Mesendoderm (in vitro differentiated cells): ENCODE results near the gene TBC1D7. TPM values are rescaled to one million over a fixed set of nuclear protein-coding genes. Genes with fewer than 3 reads are reported as not detected.
A peak's percentile ranks its signal among the peaks of the same experiment; 100 is the strongest.

Source experiments
- DNase-seq: peaks from one replicate; pipeline ENCODE4 v3.0.0; 2013
- H2AK5ac ChIP-seq: 2 replicates; pipeline ENCODE4 v1.6.1; 2013; ENCODE audit warnings: low read length, inconsistent platforms
- H2BK120ac ChIP-seq: 2 replicates; pipeline ENCODE4 v1.6.1; 2013; ENCODE audit warnings: low read depth, mild to moderate bottlenecking, low read length, moderate library complexity, mixed read lengths
- H2BK15ac ChIP-seq: replicated peaks from 2 replicates; pipeline ENCODE4 v1.6.1; 2013; ENCODE audit warnings: low read depth, mild to moderate bottlenecking, moderate library complexity
- H2BK5ac ChIP-seq: 2 replicates; pipeline ENCODE4 v1.6.1; 2013; ENCODE audit warnings: low read length, inconsistent platforms
- H3K18ac ChIP-seq: 2 replicates; pipeline ENCODE4 v1.6.1; 2013; ENCODE audit warnings: mild to moderate bottlenecking, low read length, mixed read lengths
- H3K23ac ChIP-seq: one replicate; pipeline ENCODE4 v1.6.1; 2013; ENCODE audit warnings: low read length
- H3K27ac ChIP-seq: 2 replicates; pipeline ENCODE4 v1.5.1; 2013; ENCODE audit warnings: low read depth, mild to moderate bottlenecking, inconsistent platforms, low read length, moderate library complexity
- H3K27me3 ChIP-seq: 2 replicates; pipeline ENCODE4 v1.6.1; 2013; ENCODE audit warnings: low read length, control low read depth, mild to moderate bottlenecking, inconsistent platforms; ENCODE audit not compliant: insufficient read depth, poor library complexity
- H3K36me3 ChIP-seq: 2 replicates; pipeline ENCODE4 v1.6.1; 2013; ENCODE audit warnings: low read length, inconsistent platforms; ENCODE audit not compliant: control insufficient read depth, insufficient read depth
- H3K4ac ChIP-seq: one replicate; pipeline ENCODE4 v1.6.1; 2013; ENCODE audit warnings: low read depth, mild to moderate bottlenecking, low read length, moderate library complexity
- H3K4me1 ChIP-seq: 2 replicates; pipeline ENCODE4 v1.6.1; 2013; ENCODE audit warnings: low read depth, low read length, inconsistent platforms; ENCODE audit not compliant: control insufficient read depth
- H3K4me2 ChIP-seq: 2 replicates; pipeline ENCODE4 v1.6.1; 2013; ENCODE audit warnings: low read length
- H3K4me3 ChIP-seq: 2 replicates; pipeline ENCODE4 v1.5.1; 2013; ENCODE audit warnings: mild to moderate bottlenecking, low read length
- H3K56ac ChIP-seq: one replicate; pipeline ENCODE4 v1.6.1; 2013; ENCODE audit warnings: low read length
- H3K79me1 ChIP-seq: 2 replicates; pipeline ENCODE4 v1.6.1; 2013; ENCODE audit warnings: low read length, inconsistent platforms
- H3K79me2 ChIP-seq: 2 replicates; pipeline ENCODE4 v1.6.1; 2013; ENCODE audit warnings: mild to moderate bottlenecking, low read length; ENCODE audit not compliant: control insufficient read depth, insufficient read depth
- H3K9ac ChIP-seq: 2 replicates; pipeline ENCODE4 v1.6.1; 2013; ENCODE audit warnings: low read length, inconsistent platforms
- H4K5ac ChIP-seq: one replicate; pipeline ENCODE4 v1.6.1; 2013; ENCODE audit warnings: low read length
- H4K8ac ChIP-seq: one replicate; pipeline ENCODE4 v1.6.1; 2013; ENCODE audit warnings: low read depth, mild to moderate bottlenecking, control low read depth, low read length, moderate library complexity
- WGBS: extraction: QIAGEN DNeasy Blood & Tissue Kit; methylation state at CpG from one replicate; pipeline ENCODE4 v1.1.7; 2013; ENCODE audit warnings: low lambda C conversion rate, missing lambda C conversion rate; ENCODE audit not compliant: insufficient coverage; ENCODE audit errors: extremely low coverage; 5-methylcytosine and 5-hydroxymethylcytosine counted together
- polyA plus RNA-seq, 2 experiments: library from polyadenylated mRNA; stranded (reverse); fragments of 200-250 nt; gene quantifications; one replicate each; pipeline ENCODE4 v1.2.3, GENCODE V29; 2013

Gene TBC1D7
- 38.5 TPM for polyA plus RNA-seq (2013, experiment 1 of 2)
- polyA plus RNA-seq (2013, experiment 2 of 2), result 40.5 TPM

DNA sequence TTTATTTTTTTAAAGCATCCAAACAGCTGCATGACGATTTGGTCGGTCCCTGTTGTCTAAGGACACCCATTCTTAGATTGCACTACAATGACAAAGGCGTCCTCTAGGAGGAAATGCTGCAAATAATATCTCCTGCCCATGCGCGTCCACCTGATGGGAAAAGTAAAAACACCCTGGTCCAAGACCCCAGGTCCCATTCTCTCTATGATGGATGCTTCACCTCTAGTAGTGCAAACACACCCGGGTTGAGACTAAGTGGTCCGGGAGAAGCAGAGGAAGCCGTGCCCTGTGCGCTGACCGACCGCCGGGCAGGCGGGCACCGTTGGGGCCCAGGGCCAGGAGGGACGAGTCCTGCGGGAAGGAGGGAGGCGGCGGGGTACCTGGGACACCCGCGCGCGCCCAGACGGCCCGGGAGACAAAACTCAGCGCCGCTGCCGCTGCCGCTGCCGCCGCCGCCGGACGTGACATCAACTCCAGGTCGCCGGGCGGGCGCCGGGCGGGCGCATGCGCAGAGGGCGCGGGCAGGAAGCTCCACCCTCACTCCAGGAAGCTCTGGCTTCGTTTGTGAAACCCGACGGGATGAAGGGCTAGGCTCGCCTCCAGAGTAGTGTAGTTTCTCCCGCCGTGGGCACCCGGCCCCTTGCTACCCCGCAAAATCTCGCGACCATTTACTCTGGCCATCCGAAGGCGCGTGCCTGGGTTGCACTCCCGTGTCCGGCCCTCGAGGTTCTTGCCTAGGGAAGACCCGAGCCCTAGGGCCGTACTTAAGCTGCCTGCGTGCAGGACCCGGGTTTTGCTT, at the start of gene TBC1D7:
TSS of gene TBC1D7 (minus strand) at position 462 of the 799 bp plus-strand sequence. CDS start 1,639 bp downstream, outside the sequence.
- peaks cover 3% of the 10 kb centered on the region for H3K36me3 ChIP-seq
- peak within 1 kb of the TSS; percentile 39 for H2BK5ac ChIP-seq
- no peak within 1 kb of the TSS for H3K23ac ChIP-seq
- H3K9ac ChIP-seq, result peak within 1 kb of the TSS; percentile 91
- peak within 1 kb of the TSS; percentile 56 for H3K27ac ChIP-seq
- H3K4me3 ChIP-seq, result peak within 1 kb of the TSS; percentile 98
- no peak within 1 kb of the TSS for H4K5ac ChIP-seq
- H3K56ac ChIP-seq, result peak within 1 kb of the TSS; percentile 94
- H2AK5ac ChIP-seq, result peak within 1 kb of the TSS; percentile 51
- H3K18ac ChIP-seq, result no peak within 1 kb of the TSS
- WGBS, result no CpG with 5 or more reads among the region's 63 CpGs
- H3K79me2 ChIP-seq, result peaks cover 10% of the 10 kb centered on the region
- no peaks in the 10 kb centered on the region for H3K4me1 ChIP-seq
- peak; percentile 95 for DNase-seq
- H2BK15ac ChIP-seq, result no peak within 1 kb of the TSS
- peaks cover 2% of the 10 kb centered on the region for H3K79me1 ChIP-seq
- no peaks in the 10 kb centered on the region for H3K27me3 ChIP-seq
- no peak within 1 kb of the TSS for H2BK120ac ChIP-seq
- H3K4me2 ChIP-seq, result peak within 1 kb of the TSS; percentile 93
- peak within 1 kb of the TSS; percentile 76 for H4K8ac ChIP-seq
- H3K4ac ChIP-seq, result peak within 1 kb of the TSS; percentile 44

DNA sequence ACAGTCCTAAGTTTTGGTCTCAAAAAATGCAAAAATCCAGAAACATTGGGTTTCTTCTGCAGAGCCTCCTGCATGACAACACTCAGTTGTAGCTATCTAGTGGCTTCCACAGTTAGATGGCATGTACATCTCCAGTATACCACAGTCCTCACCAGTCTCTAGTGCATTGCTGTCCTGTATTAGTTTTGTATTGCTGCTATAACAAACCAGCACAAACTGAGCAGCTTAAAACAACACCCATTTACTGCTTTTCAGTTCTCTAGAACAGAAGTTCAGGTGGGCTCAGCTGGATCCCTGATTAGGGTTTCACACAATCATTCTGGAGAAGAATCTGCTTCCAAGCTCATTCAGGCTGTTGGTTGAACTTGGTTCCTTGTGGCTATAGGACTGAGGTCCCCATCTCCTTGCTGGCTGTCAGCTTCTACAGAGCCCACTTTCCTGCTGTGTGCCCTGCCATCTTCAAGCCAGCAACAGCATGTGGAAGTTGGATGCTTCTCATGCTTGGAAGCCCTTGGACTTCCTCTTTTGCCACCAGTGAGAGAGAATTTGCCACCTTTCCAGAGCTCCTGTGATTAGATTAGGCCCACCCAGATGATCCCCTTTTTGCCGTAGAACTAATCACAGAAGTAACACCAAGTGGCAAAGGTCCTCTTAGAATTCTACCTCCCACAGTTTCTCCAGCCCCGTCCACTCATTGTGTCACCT, 48.9 kb upstream of the TBC1D7 start:
- Histone ChIP-seq H2AK5ac (no peak overlapping the region), H2BK15ac (no peak overlapping the region), H3K4me3 (no peak overlapping the region), H4K8ac (no peak overlapping the region), H3K56ac (no peak overlapping the region), H3K23ac (no peak overlapping the region), H4K5ac (no peak overlapping the region), H3K79me1 (no peaks in the 10 kb centered on the region), H3K79me2 (no peaks in the 10 kb centered on the region), H3K4ac (no peak overlapping the region), H2BK120ac (no peak overlapping the region), H2BK5ac (no peak overlapping the region), H3K9ac (no peak overlapping the region), H3K4me1 (peaks cover 1% of the 10 kb centered on the region), H3K27ac (no peak overlapping the region), H3K36me3 (no peaks in the 10 kb centered on the region), H3K4me2 (no peak overlapping the region), H3K27me3 (no peaks in the 10 kb centered on the region), H3K18ac (no peak overlapping the region)
- no CpG with 5 or more reads among the region's 2 CpGs for whole genome bisulfite sequencing
- no peak for DNase-seq

DNA sequence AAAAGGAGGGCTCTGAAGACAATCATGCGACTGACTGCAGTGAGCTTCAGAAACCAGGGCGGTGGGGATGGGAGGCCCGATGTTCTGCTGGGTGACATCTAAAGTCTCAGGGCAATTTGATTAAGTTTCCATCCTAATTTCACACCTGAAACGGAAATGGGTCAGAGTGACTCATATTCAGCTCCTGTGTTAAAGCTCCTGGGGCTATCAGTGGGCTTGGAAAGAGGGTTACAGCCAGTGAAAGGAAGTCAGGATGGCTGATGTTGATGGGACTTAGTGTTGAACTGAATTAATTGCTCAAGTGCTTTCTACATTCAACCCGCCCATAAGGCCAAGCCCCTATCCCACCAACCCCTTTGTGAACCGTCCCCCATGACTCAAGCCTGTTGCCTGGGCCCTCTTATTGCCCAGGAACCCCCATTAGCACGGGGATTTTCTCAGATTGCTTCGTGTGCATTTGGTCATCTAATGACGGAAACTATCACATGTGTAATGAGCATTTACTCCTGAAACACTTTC, 47.1 kb upstream of the TBC1D7 start:
- H3K18ac ChIP-seq, result no peak overlapping the region
- H3K4me2 ChIP-seq, result no peak overlapping the region
- H3K4me1 ChIP-seq, result no peaks in the 10 kb centered on the region
- H3K27me3 ChIP-seq, result no peaks in the 10 kb centered on the region
- H2AK5ac ChIP-seq, result no peak overlapping the region
- H2BK120ac ChIP-seq, result no peak overlapping the region
- H2BK5ac ChIP-seq, result no peak overlapping the region
- WGBS, result no CpG with 5 or more reads among the region's 9 CpGs
- H3K79me2 ChIP-seq, result no peaks in the 10 kb centered on the region
- H2BK15ac ChIP-seq, result no peak overlapping the region
- no peak overlapping the region for H4K8ac ChIP-seq
- no peak overlapping the region for H3K4ac ChIP-seq
- H3K56ac ChIP-seq, result no peak overlapping the region
- H3K4me3 ChIP-seq, result no peak overlapping the region
- no peaks in the 10 kb centered on the region for H3K36me3 ChIP-seq
- H3K27ac ChIP-seq, result no peak overlapping the region
- no peak overlapping the region for H3K9ac ChIP-seq
- no peak for DNase-seq
- H3K23ac ChIP-seq, result no peak overlapping the region
- H3K79me1 ChIP-seq, result no peaks in the 10 kb centered on the region
- no peak overlapping the region for H4K5ac ChIP-seq

DNA sequence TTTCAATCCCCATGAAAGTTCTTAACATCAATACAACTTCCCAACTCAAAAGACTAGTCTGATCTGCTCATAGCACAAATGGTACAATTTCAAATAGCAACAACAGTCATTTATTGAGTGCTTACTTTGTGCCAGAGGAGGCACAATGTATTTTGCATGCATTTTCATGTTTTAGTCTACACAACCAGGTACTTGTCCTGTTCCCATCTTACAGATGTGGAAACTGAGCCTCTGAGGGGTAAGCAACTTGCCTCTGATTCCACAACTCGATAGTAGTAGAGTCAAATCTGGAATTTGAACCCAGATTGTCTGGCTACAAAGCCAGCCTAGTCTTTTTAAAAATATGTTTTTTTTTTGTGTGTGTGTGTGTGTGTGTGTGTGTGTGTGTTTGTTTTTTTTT, 45.6 kb upstream of the TBC1D7 start:
- Histone ChIP-seq H2BK5ac (no peak overlapping the region), H2BK15ac (no peak overlapping the region), H3K4ac (no peak overlapping the region), H3K9ac (no peak overlapping the region), H3K27me3 (no peaks in the 10 kb centered on the region), H3K4me1 (no peaks in the 10 kb centered on the region), H3K4me3 (no peak overlapping the region), H3K79me1 (no peaks in the 10 kb centered on the region), H3K56ac (no peak overlapping the region), H3K36me3 (no peaks in the 10 kb centered on the region), H2BK120ac (no peak overlapping the region), H2AK5ac (no peak overlapping the region), H4K8ac (no peak overlapping the region), H3K23ac (no peak overlapping the region), H3K79me2 (no peaks in the 10 kb centered on the region), H3K18ac (no peak overlapping the region), H4K5ac (no peak overlapping the region), H3K4me2 (no peak overlapping the region), H3K27ac (no peak overlapping the region)
- DNase-seq, result no peak
- no CpG with 5 or more reads among the region's 1 CpG for WGBS

DNA sequence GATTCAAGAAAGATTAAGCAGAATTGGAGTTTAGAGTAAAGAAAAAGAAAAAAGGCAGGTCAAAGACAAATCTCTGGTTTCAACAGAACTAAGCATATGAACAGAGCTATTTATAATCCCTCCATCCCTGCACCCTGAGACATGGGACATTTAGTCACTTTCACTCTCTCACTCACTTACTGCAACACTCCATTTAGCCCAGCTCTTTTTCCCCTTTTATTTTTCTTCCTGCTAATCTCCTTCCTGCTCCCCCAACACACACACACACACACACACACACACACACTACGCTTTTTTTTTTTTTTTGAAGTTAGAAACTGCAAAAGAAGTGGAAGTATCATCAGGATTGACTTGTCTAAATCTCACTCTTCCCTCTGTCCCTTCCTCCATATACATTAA, 45.1 kb upstream of the TBC1D7 start:
- WGBS, result no CpG with 5 or more reads among the region's 1 CpG
- H3K18ac ChIP-seq, result no peak overlapping the region
- H3K9ac ChIP-seq, result no peak overlapping the region
- H4K5ac ChIP-seq, result no peak overlapping the region
- no peak overlapping the region for H2BK5ac ChIP-seq
- H2BK15ac ChIP-seq, result no peak overlapping the region
- H3K36me3 ChIP-seq, result no peaks in the 10 kb centered on the region
- H3K56ac ChIP-seq, result no peak overlapping the region
- H3K4me2 ChIP-seq, result no peak overlapping the region
- no peak overlapping the region for H2AK5ac ChIP-seq
- no peak overlapping the region for H3K27ac ChIP-seq
- no peak overlapping the region for H4K8ac ChIP-seq
- H3K27me3 ChIP-seq, result no peaks in the 10 kb centered on the region
- DNase-seq, result no peak
- H3K4me3 ChIP-seq, result no peak overlapping the region
- H3K23ac ChIP-seq, result no peak overlapping the region
- no peaks in the 10 kb centered on the region for H3K79me1 ChIP-seq
- no peak overlapping the region for H2BK120ac ChIP-seq
- H3K79me2 ChIP-seq, result no peaks in the 10 kb centered on the region
- no peak overlapping the region for H3K4ac ChIP-seq
- H3K4me1 ChIP-seq, result no peaks in the 10 kb centered on the region
